Subcutaneous preadipocyte (primary cell): ENCODE data around the gene CLIC6. TPM values are rescaled to one million over a fixed set of nuclear protein-coding genes. Genes with fewer than 3 reads are reported as not detected.

Source experiments
- total RNA-seq: library from RNA; depleted of rRNA; stranded (reverse); fragments of >200 nt; gene quantifications from 2 replicates; pipeline ENCODE4 v1.2.3, GENCODE V29; 2012

The CLIC6 gene
- total RNA-seq = 0.20 and 0.73 TPM in 2 replicates

GRCh38 chr21:34668803-34669148 is at the start of gene CLIC6:
CLIC6 (plus strand) TSS chr21:34668994; CDS start chr21:34669389, 395 bp downstream.

Other genes starting within 250 kb of the CLIC6 start
- gene SMIM34, start 245.0 kb upstream of the CLIC6 start, total RNA-seq = not detected in 2 replicates
- gene KCNE1, start 156.8 kb upstream of the CLIC6 start, total RNA-seq = under 0.01 and 0.59 TPM in 2 replicates
- gene RCAN1, start 53.9 kb upstream of the CLIC6 start, total RNA-seq = 26.2 and 35.6 TPM in 2 replicates